Activated T-cell treated with anti-CD3 and anti-CD28 coated beads, Interleukin-2, amount 50 U/mL, for 4 hours (primary cell): ENCODE measurements around the gene KRT31. TPM values are rescaled to one million over a fixed set of nuclear protein-coding genes. Genes with fewer than 3 reads are reported as not detected.
"Not testable (repeated sequence)": the region's sequence is repeated elsewhere in the genome, so short reads cannot be mapped to it uniquely, and the experiment has no call there.

Experiments used
- ATAC-seq, 2 donors: fragments of 200-7000 bp; cut with Tn5 transposase; one replicate each; pipeline ENCODE4 v1.10.0; 2021
- DNase-seq: peaks from one replicate; pipeline ENCODE4 v3.0.0-alpha.2; 2020
- H3K27me3 Mint-ChIP-seq: one replicate; pipeline ENCODE4 v1.8.0; 2021; ENCODE audit warnings: low read depth, mixed read lengths
- H3K36me3 Mint-ChIP-seq: one replicate; pipeline ENCODE4 v1.8.0; 2022; ENCODE audit warnings: mixed read lengths; ENCODE audit not compliant: insufficient read depth
- H3K4me1 Mint-ChIP-seq: one replicate; pipeline ENCODE4 v1.8.0; 2021; ENCODE audit warnings: low read depth, mixed read lengths
- H3K4me3 Mint-ChIP-seq: one replicate; pipeline ENCODE4 v1.8.0; 2021; ENCODE audit warnings: mild to moderate bottlenecking, moderate library complexity, mixed read lengths
- H3K9me3 Mint-ChIP-seq: one replicate; pipeline ENCODE4 v1.8.0; 2021; ENCODE audit warnings: mixed read lengths
- total RNA-seq, 3 donors: library from RNA; stranded (reverse); gene quantifications; one replicate each; pipeline ENCODE4 v1.2.1, GENCODE V29; 2021

Gene KRT31
- total RNA-seq, 3 donors from 2014 or later, result not detected

GRCh38 chr17:41352597-41353366 lies 44.6 kb downstream of the KRT31 start:
- H3K36me3 Mint-ChIP-seq, result no peaks in the 10 kb centered on the region
- no peak for ATAC-seq
- H3K4me1 Mint-ChIP-seq, result peaks cover 12% of the 10 kb centered on the region
- H3K9me3 Mint-ChIP-seq, result peaks cover 10% of the 10 kb centered on the region
- no peak for DNase-seq
- no peak overlapping the region for H3K4me3 Mint-ChIP-seq
- peaks cover 2% of the 10 kb centered on the region for H3K27me3 Mint-ChIP-seq

GRCh38 chr17:41351177-41351576 lies 46.2 kb downstream of the KRT31 start:
- peaks cover 12% of the 10 kb centered on the region for H3K4me1 Mint-ChIP-seq
- H3K9me3 Mint-ChIP-seq, result peaks cover 2% of the 10 kb centered on the region
- H3K36me3 Mint-ChIP-seq, result no peaks in the 10 kb centered on the region
- H3K4me3 Mint-ChIP-seq, result no peak overlapping the region
- peaks cover 2% of the 10 kb centered on the region for H3K27me3 Mint-ChIP-seq
- no peak for DNase-seq
- no peak for ATAC-seq

GRCh38 chr17:41350381-41350878 lies 47.0 kb downstream of the KRT31 start, which contains the start of gene KRT33A:
Gene KRT33A (minus strand): TSS chr17:41350828. CDS start chr17:41350767, 61 bp downstream.
- not testable (repeated sequence) for H3K27me3 Mint-ChIP-seq, DNase-seq, ATAC-seq

GRCh38 chr17:41347869-41348760 lies 49.3 kb downstream of the KRT31 start:
- Mint-ChIP-seq H3K4me3 (no peak overlapping the region), H3K27me3 (no peaks in the 10 kb centered on the region), H3K4me1 (peaks cover 16% of the 10 kb centered on the region), H3K36me3 (peaks cover 2% of the 10 kb centered on the region), H3K9me3 (peaks cover 4% of the 10 kb centered on the region)
- ATAC-seq (no peak), DNase-seq (no peak)

More at GRCh38 chr17:41350381-41350878, 47.0 kb downstream of the KRT31 start, which contains the start of gene KRT33A:
- H3K36me3 Mint-ChIP-seq, H3K4me3 Mint-ChIP-seq, H3K9me3 Mint-ChIP-seq: not testable (repeated sequence)
- peaks cover 12% of the 10 kb centered on the region for H3K4me1 Mint-ChIP-seq

- ATAC-seq, H3K4me3 Mint-ChIP-seq, DNase-seq, H3K27me3 Mint-ChIP-seq, H3K36me3 Mint-ChIP-seq: not testable (repeated sequence)
- peaks cover 23% of the 10 kb centered on the region for H3K4me1 Mint-ChIP-seq
- H3K9me3 Mint-ChIP-seq, result peaks cover 12% of the 10 kb centered on the region
These were observed 51.0 kb downstream of the KRT31 start for GRCh38 chr17:41346421-41346820.

GRCh38 chr17:41345992-41346391 lies 51.4 kb downstream of the KRT31 start:
- H3K9me3 Mint-ChIP-seq, result peaks cover 12% of the 10 kb centered on the region
- ATAC-seq (no peak), DNase-seq (no peak)
- peaks cover 7% of the 10 kb centered on the region for H3K36me3 Mint-ChIP-seq
- no peak overlapping the region for H3K4me3 Mint-ChIP-seq
- peaks cover 24% of the 10 kb centered on the region for H3K4me1 Mint-ChIP-seq
- H3K27me3 Mint-ChIP-seq, result no peaks in the 10 kb centered on the region

Other genes starting within 250 kb of the KRT31 start
- not detected for gene KRTAP4-5, start 247.8 kb downstream of the KRT31 start, total RNA-seq
- gene KRTAP4-4, start 236.9 kb downstream of the KRT31 start, total RNA-seq, result not detected
- gene KRTAP4-3, start 229.4 kb downstream of the KRT31 start, total RNA-seq, result not detected
- not detected for gene KRTAP4-2, start 219.4 kb downstream of the KRT31 start, total RNA-seq
- gene KRTAP4-1, start 212.7 kb downstream of the KRT31 start, total RNA-seq, result not detected
- not detected for gene KRTAP9-1, start 207.7 kb downstream of the KRT31 start, total RNA-seq
- gene KRTAP9-2, start 171.0 kb downstream of the KRT31 start, total RNA-seq, result not detected
- not detected for gene KRTAP9-3, start 165.2 kb downstream of the KRT31 start, total RNA-seq
- not detected for gene KRTAP9-8, start 159.6 kb downstream of the KRT31 start, total RNA-seq
- not detected for gene KRTAP9-4, start 147.9 kb downstream of the KRT31 start, total RNA-seq
- not detected for gene KRTAP9-9, start 142.2 kb downstream of the KRT31 start, total RNA-seq
- gene KRTAP9-6, start 132.2 kb downstream of the KRT31 start, total RNA-seq, result not detected
- gene KRTAP9-7, start 121.9 kb downstream of the KRT31 start, total RNA-seq, result not detected
- gene KRTAP29-1, start 94.8 kb downstream of the KRT31 start, total RNA-seq, result not detected
- gene KRTAP16-1, start 88.3 kb downstream of the KRT31 start, total RNA-seq, result not detected
- not detected for gene KRTAP17-1, start 81.9 kb downstream of the KRT31 start, total RNA-seq
- gene KRT33A, start 46.8 kb downstream of the KRT31 start, total RNA-seq, result not detected
- not detected for gene KRT33B, start 27.8 kb downstream of the KRT31 start, total RNA-seq
- gene KRT34, start 15.3 kb downstream of the KRT31 start, total RNA-seq, result not detected
- gene KRT37, start 27.0 kb upstream of the KRT31 start, total RNA-seq, result not detected
- gene KRT38, start 43.4 kb upstream of the KRT31 start, total RNA-seq, result not detected
- not detected for gene KRT32, start 69.8 kb upstream of the KRT31 start, total RNA-seq
- not detected for gene KRT35, start 83.5 kb upstream of the KRT31 start, total RNA-seq
- not detected for gene KRT36, start 92.3 kb upstream of the KRT31 start, total RNA-seq
- gene KRT13, start 108.0 kb upstream of the KRT31 start, total RNA-seq, result not detected
- gene KRT15, start 121.3 kb upstream of the KRT31 start, total RNA-seq, result not detected
- 1 to 10 TPM; 1.1 to 2.0 (median 1.8) TPM for gene KRT19, start 130.7 kb upstream of the KRT31 start, total RNA-seq
- gene KRT9, start 174.5 kb upstream of the KRT31 start, total RNA-seq, result not detected
- not detected for gene KRT14, start 189.3 kb upstream of the KRT31 start, total RNA-seq
- not detected for gene KRT16, start 215.2 kb upstream of the KRT31 start, total RNA-seq
- not detected for gene KRT17, start 227.0 kb upstream of the KRT31 start, total RNA-seq